Measurements from ENCODE around the gene RAPGEF4. TPM values are rescaled to one million over a fixed set of nuclear protein-coding genes. Genes with fewer than 3 reads are reported as not detected.

Gene RAPGEF4
- polyA plus RNA-seq, 1 experiment, result 0.60 TPM

DNA sequence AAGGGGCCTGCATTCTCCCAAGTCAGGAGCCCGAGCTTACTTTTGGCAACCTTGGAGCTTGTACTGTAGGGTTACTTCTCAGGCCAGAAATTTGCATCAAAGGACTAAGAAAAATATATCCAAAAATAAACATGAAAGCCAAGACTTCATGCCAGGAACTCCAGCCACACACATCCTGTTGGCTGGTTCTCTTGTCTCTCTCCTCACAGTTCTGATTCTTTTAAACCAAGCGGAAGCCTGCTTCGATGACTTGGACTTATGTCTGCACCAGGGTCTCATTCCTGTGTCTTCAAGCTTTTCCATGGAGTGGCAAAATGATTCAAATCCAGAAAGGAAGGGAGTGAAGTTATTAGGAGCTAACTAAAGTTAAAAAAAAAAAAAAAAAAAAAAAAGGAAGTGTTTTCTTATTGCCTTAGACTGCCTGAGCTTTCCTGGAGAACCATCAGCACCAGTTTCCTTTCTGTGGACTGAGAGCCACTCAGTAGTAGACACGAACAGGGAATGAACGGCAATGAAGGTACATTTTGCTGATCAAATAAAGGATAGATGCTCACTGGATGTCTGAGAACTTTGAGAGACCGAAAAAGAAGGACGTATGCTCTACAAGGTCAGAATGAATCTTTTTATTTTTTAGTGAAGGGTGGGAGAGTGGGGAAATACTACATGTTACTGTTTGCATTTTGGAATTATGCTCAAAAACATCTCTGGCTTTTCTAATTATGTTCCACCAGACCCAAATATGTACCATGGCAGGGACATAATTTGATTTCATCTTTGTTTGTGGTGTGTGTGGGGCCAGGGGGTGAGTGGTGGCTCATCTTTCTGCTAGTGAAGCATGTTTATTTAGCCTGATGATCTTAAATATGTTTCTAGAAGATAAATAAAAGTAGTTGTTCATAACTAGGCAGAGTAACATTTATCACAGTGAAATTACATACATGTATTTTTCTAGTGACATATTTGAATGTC, 86.0 kb downstream of the RAPGEF4 start:
- POLR2A ChIA-PET, result no interaction called here
- CTCF ChIA-PET, result interaction anchor here (0.6 to 3.0 kb wide), 4 partner anchors 8 to 185 kb away, joined by 3 to 10 read pairs (median 3); no protein-coding TSS in a partner anchor
- TF ChIP-seq, protein P1, sequence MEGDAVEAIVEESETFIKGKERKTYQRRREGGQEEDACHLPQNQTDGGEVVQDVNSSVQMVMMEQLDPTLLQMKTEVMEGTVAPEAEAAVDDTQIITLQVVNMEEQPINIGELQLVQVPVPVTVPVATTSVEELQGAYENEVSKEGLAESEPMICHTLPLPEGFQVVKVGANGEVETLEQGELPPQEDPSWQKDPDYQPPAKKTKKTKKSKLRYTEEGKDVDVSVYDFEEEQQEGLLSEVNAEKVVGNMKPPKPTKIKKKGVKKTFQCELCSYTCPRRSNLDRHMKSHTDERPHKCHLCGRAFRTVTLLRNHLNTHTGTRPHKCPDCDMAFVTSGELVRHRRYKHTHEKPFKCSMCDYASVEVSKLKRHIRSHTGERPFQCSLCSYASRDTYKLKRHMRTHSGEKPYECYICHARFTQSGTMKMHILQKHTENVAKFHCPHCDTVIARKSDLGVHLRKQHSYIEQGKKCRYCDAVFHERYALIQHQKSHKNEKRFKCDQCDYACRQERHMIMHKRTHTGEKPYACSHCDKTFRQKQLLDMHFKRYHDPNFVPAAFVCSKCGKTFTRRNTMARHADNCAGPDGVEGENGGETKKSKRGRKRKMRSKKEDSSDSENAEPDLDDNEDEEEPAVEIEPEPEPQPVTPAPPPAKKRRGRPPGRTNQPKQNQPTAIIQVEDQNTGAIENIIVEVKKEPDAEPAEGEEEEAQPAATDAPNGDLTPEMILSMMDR (IDR thresholded peaks at IDR 0.05; ENCODE audit: insufficient read depth, low read depth, low read length), result no peak
- H3K4me3 ChIP-seq (ENCODE audit: low read depth, low read length), result no peak overlapping the region
- DNase-seq (ENCODE audit: low read depth), result no peak
- H3K36me3 ChIP-seq (ENCODE audit: control insufficient read depth, insufficient read depth, low read length), result no peaks in the 10 kb centered on the region
- H3K27me3 ChIP-seq (ENCODE audit: control insufficient read depth, insufficient read depth, low read length), result no peaks in the 10 kb centered on the region

DNA sequence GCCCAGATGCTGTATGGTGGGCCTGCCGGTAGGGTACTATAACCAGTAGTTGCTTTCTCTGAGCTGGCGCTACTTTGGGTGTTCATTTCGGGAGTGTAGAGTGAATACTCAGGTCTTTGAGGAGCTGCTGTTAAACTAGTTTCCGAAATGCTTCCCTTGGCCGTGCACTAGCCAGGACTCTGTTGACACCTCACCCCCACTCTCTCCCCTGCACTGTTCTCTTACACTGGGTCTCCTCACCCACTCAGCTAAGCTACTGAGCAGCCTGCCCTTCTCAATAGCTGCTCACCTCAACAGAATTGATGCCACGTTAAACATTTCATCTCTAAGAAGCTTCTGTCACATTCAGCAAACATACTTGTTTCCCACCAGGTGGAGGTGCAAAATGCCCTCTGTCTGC, 86.9 kb downstream of the RAPGEF4 start:
- TF ChIP-seq, protein P1 (IDR thresholded peaks at IDR 0.05; ENCODE audit: insufficient read depth, low read depth, low read length), result no peak

DNA sequence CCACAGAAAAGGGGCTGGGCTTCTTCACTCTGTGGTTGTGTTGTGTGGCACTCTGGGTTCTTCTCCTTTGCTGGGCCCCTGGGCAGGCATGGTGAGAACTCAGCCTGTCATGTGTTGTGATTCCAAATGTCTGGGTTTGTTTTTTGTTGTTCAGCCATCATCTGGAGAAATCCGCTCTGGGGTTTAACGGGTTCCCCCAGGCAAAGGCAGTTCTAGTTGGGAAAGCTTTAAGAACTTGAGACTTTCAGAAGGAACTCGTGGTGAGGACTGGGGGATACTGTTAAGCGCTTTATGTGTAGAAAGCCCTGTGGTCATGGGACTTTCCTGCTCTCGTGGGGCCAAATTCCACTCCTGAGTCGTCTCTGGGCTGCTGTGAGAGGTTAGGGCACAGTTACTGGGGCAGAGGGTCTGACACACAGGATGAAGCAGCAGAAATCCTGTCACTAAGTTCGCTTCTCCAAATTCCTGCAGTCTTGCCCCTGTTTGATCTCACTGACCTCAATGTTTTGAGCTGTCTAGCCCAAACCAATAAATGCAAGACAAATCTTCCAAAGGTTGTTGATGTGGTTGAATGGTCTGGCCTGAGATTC, 87.7 kb downstream of the RAPGEF4 start:
- ChIA-PET CTCF (interaction anchor here (1.2 kb wide), 1 partner anchor 108 kb away, joined by 3 read pairs; no protein-coding TSS in a partner anchor), POLR2A (no interaction called here)
- no peaks in the 10 kb centered on the region for H3K27me3 ChIP-seq (ENCODE audit: control insufficient read depth, insufficient read depth, low read length)
- H3K4me3 ChIP-seq (ENCODE audit: low read depth, low read length), result no peak overlapping the region
- TF ChIP-seq, protein P1 (IDR thresholded peaks at IDR 0.05; ENCODE audit: insufficient read depth, low read depth, low read length), result no peak
- no peaks in the 10 kb centered on the region for H3K36me3 ChIP-seq (ENCODE audit: control insufficient read depth, insufficient read depth, low read length)
- DNase-seq (ENCODE audit: low read depth), result no peak

More for the DNA sequence above, 86.9 kb downstream of the RAPGEF4 start:
- ChIA-PET CTCF (interaction anchor here (0.9 to 3.0 kb wide), 2 partner anchors 9 to 109 kb away, joined by 3 to 10 read pairs; no protein-coding TSS in a partner anchor), POLR2A (no interaction called here)
- Histone ChIP-seq H3K4me3 (ENCODE audit: low read depth, low read length) (no peak overlapping the region), H3K27me3 (ENCODE audit: control insufficient read depth, insufficient read depth, low read length) (no peaks in the 10 kb centered on the region), H3K36me3 (ENCODE audit: control insufficient read depth, insufficient read depth, low read length) (no peaks in the 10 kb centered on the region)
- DNase-seq (ENCODE audit: low read depth), result no peak

- H3K4me3 ChIP-seq (ENCODE audit: low read depth, low read length), result no peak overlapping the region
- ChIA-PET CTCF (interaction anchor here (0.7 to 1.5 kb wide), 3 partner anchors 13 to 106 kb away, joined by 3 to 4 read pairs (median 3); no protein-coding TSS in a partner anchor), POLR2A (no interaction called here)
- no peaks in the 10 kb centered on the region for H3K27me3 ChIP-seq (ENCODE audit: control insufficient read depth, insufficient read depth, low read length)
- TF ChIP-seq, protein P1 (IDR thresholded peaks at IDR 0.05; ENCODE audit: insufficient read depth, low read depth, low read length), result no peak
- no peaks in the 10 kb centered on the region for H3K36me3 ChIP-seq (ENCODE audit: control insufficient read depth, insufficient read depth, low read length)
- DNase-seq (ENCODE audit: low read depth), result no peak
Measured at GRCh38 chr2:172826522-172826921, 90.9 kb downstream of the RAPGEF4 start.

- POLR2A ChIA-PET, result no interaction called here
- Histone ChIP-seq H3K27me3 (ENCODE audit: control insufficient read depth, insufficient read depth, low read length) (no peaks in the 10 kb centered on the region), H3K36me3 (ENCODE audit: control insufficient read depth, insufficient read depth, low read length) (no peaks in the 10 kb centered on the region), H3K4me3 (ENCODE audit: low read depth, low read length) (no peak overlapping the region)
- TF ChIP-seq, protein P1 (IDR thresholded peaks at IDR 0.05; ENCODE audit: insufficient read depth, low read depth, low read length), result no peak
- DNase-seq (ENCODE audit: low read depth), result peak; percentile 64
- CTCF ChIA-PET, result interaction anchor here (2.9 kb wide), 1 partner anchor 102 kb away, joined by 20 read pairs; no protein-coding TSS in a partner anchor
Measured at GRCh38 chr2:172829229-172829628, 93.6 kb downstream of the RAPGEF4 start.
